Aorta (tissue), 5 donors: Measurements from ENCODE around the gene TMEM141. TPM values are rescaled to one million over a fixed set of nuclear protein-coding genes. Genes with fewer than 3 reads are reported as not detected.
"Not testable (repeated sequence)": the region's sequence is repeated elsewhere in the genome, so short reads cannot be mapped to it uniquely, and the experiment has no call there.

ENCODE experiments used
- ATAC-seq: fragments of 200-7000 bp; cut with Tn5 transposase; one replicate; pipeline ENCODE4 v1.9.1; 2022; ENCODE audit warnings: moderate library complexity; ENCODE audit not compliant: low FRiP score
- DNase-seq, 2 donors: peaks; one replicate each; pipeline ENCODE4 v3.0.0-alpha.2; 2020
- H3K27ac ChIP-seq, 2 donors: one replicate each; pipeline ENCODE4 v1.5.1; 2013; ENCODE audit warnings: low read length in 2 of 2, mild to moderate bottlenecking in 2 of 2, moderate library complexity in 2 of 2, control low read depth in 1 of 2, inconsistent platforms in 1 of 2, low read depth in 1 of 2
- H3K27me3 ChIP-seq, 2 donors: one replicate each; pipeline ENCODE4 v1.6.1; 2013; ENCODE audit warnings: control low read depth in 1 of 2, low read length in 1 of 2, mild to moderate bottlenecking in 1 of 2, moderate library complexity in 1 of 2; ENCODE audit not compliant: insufficient read depth in 2 of 2, control insufficient read depth in 1 of 2
- H3K36me3 ChIP-seq, 2 donors: one replicate each; pipeline ENCODE4 v1.6.1; 2013; ENCODE audit warnings: control low read depth in 1 of 2, low read length in 1 of 2, mild to moderate bottlenecking in 1 of 2; ENCODE audit not compliant: insufficient read depth in 2 of 2, control insufficient read depth in 1 of 2
- H3K4me1 ChIP-seq, 2 donors: one replicate each; pipeline ENCODE4 v1.6.1; 2013; ENCODE audit warnings: low read length in 2 of 2, control low read depth in 1 of 2, mild to moderate bottlenecking in 1 of 2, moderate library complexity in 1 of 2; ENCODE audit not compliant: insufficient read depth in 2 of 2, control insufficient read depth in 1 of 2
- H3K4me3 ChIP-seq, 2 donors: one replicate each; pipeline ENCODE4 v1.5.1; 2013; ENCODE audit warnings: low read length in 2 of 2, control low read depth in 1 of 2, mild to moderate bottlenecking in 1 of 2
- H3K9me3 ChIP-seq: one replicate; pipeline ENCODE4 v1.6.1; 2013; ENCODE audit warnings: mild to moderate bottlenecking, low read length; ENCODE audit not compliant: control insufficient read depth
- WGBS, 2 donors: extraction: QIAGEN DNeasy Blood & Tissue Kit; methylation state at CpG; one replicate each; pipeline ENCODE4 v1.1.7; 2013; 5-methylcytosine and 5-hydroxymethylcytosine counted together
- intact Hi-C, 2 donors: fragments of 100-400 bp; cut with DNase I; formaldehyde crosslinking; loops; one replicate each; pipeline versions ENCODE4 v1.14.2 to v1.15.0; 2022
- polyA plus RNA-seq, 2 donors: library from polyadenylated mRNA; stranded (reverse); fragments of 200-250 nt; gene quantifications; one replicate each; pipeline ENCODE4 v1.2.3, GENCODE V29; 2013
- total RNA-seq, 2 donors: library from RNA; stranded (reverse); fragmentation: NEBNext Ultra II Directional; extraction: Animal tissue kit (Norgen Biotek cat#: 25700); gene quantifications; one replicate each; pipeline ENCODE4 v1.2.1, GENCODE V29; 2021
- donor health status: healthy with polysubstance abuse.
- donor health status: Bipolar disorder and iron deficiency.
- donor health status: DM: no; HTN: no; CAD: no.
- donor health status: DM: no; HTN: no; CAD: no.
- donor health status: DM: yes; HTN: yes; CAD: no.

The TMEM141 gene
- total and polyA plus RNA-seq, 4 donors: 26.6 to 95.8 (median 42.0) TPM

DNA sequence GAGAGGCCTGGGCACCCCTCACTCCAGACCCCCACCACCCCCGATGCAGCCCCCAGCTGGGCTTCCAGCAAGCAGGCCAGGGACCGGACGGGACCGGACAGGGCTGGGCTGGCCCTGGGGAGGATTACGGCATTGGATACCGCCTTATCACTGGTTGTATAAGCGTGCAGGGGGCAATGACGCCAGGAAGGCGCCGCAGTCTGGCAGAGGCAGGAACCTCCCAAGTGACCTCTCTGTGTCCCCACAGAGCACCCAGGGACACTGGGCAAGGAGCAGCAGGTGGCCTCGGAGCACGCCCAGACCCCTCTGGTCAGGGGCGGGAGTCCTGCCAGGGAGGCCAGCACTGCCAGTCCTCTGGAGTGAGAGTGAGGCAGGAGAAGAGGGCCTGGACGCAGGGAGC lies 26.1 kb upstream of the TMEM141 start:
- Histone ChIP-seq H3K27ac (no peak overlapping the region), H3K4me1 (no peaks in the 10 kb centered on the region), H3K27me3 (no peaks in the 10 kb centered on the region), H3K9me3 (no peaks in the 10 kb centered on the region), H3K4me3 (no peak overlapping the region), H3K36me3 (no peaks in the 10 kb centered on the region)
- no peak for ATAC-seq
- WGBS, 2 donors: 89 to 91% methylated on average over 14 of the region's 14 CpGs
- peak in 1 of 2 donors; percentile 32 for DNase-seq
- intact Hi-C loops: no loop called here

- H3K4me3 ChIP-seq, ATAC-seq, H3K27me3 ChIP-seq, H3K27ac ChIP-seq, intact Hi-C loops, H3K9me3 ChIP-seq, H3K36me3 ChIP-seq, H3K4me1 ChIP-seq: not testable (repeated sequence)
- WGBS, 2 donors: 82 to 85% methylated on average over 14 of the region's 14 CpGs
- peak in 1 of 2 donors; percentile 24 for DNase-seq
These were observed 25.3 kb upstream of the TMEM141 start for GRCh38 chr9:136765745-136766409.

GRCh38 chr9:136766410-136767120 lies 24.6 kb upstream of the TMEM141 start:
- H3K27me3 ChIP-seq, H3K9me3 ChIP-seq, intact Hi-C loops, H3K4me1 ChIP-seq, H3K4me3 ChIP-seq, ATAC-seq, H3K27ac ChIP-seq, H3K36me3 ChIP-seq: not testable (repeated sequence)
- peak in 1 of 2 donors; percentile 59 for DNase-seq
- WGBS, 2 donors: 51 to 69% methylated on average over 11 to 18 of the region's 18 CpGs

GRCh38 chr9:136769710-136770191 lies 21.4 kb upstream of the TMEM141 start:
- H3K4me1 ChIP-seq: no peaks in the 10 kb centered on the region
- H3K36me3 ChIP-seq: no peaks in the 10 kb centered on the region
- H3K9me3 ChIP-seq: peaks cover 3% of the 10 kb centered on the region
- 10 to 19% methylated on average over 12 to 16 of the region's 16 CpGs for WGBS, 2 donors
- no peak overlapping the region for H3K27ac ChIP-seq
- no peak overlapping the region for H3K4me3 ChIP-seq
- intact Hi-C loops: no loop called here
- ATAC-seq: no peak
- DNase-seq: peak in 1 of 2 donors; percentile 43
- no peaks in the 10 kb centered on the region for H3K27me3 ChIP-seq

DNA sequence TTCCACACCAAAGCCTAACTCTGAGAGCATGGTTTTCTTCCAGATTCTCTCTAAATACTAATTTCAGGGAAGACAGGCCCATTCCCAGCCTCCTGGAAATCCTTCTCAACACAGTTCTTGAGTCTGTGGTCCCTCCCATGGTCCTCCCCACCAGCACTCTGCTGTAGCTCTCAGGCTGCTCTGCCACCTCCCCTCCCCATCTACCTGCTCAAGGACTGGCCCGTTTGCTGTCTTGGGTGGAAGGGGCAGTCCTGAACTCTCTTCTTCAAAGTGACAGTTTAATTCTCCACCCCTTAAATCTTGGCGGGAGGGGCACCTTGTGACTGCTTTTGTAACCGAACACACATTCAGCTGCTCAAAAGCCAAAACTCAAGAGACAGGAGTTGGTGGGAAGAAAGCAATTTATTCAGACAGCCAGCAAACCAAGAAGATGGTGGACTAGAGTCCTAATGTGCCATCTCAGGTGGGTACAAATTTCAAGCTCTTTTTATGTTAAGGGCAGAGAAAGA lies 19.2 kb upstream of the TMEM141 start:
- peak in 1 of 2 donors; percentile 5 for DNase-seq
- intact Hi-C loops: no loop called here
- Histone ChIP-seq H3K36me3 (no peaks in the 10 kb centered on the region), H3K27me3 (no peaks in the 10 kb centered on the region), H3K9me3 (peaks cover 3% of the 10 kb centered on the region), H3K27ac (no peak overlapping the region), H3K4me3 (no peak overlapping the region), H3K4me1 (no peaks in the 10 kb centered on the region)
- WGBS, 2 donors: 58 to 72% methylated on average over 3 of the region's 3 CpGs
- ATAC-seq: no peak

- H3K9me3 ChIP-seq: peaks cover 3% of the 10 kb centered on the region
- no peaks in the 10 kb centered on the region for H3K36me3 ChIP-seq
- intact Hi-C loops: no loop called here
- H3K4me3 ChIP-seq: no peak overlapping the region
- DNase-seq (peak; percentile 53 to 76), ATAC-seq (no peak)
- H3K4me1 ChIP-seq: no peaks in the 10 kb centered on the region
- 81 to 87% methylated on average over 7 of the region's 7 CpGs for WGBS, 2 donors
- H3K27me3 ChIP-seq: no peaks in the 10 kb centered on the region
- H3K27ac ChIP-seq: no peak overlapping the region
These were observed 17.6 kb upstream of the TMEM141 start for GRCh38 chr9:136773386-136774044.

DNA sequence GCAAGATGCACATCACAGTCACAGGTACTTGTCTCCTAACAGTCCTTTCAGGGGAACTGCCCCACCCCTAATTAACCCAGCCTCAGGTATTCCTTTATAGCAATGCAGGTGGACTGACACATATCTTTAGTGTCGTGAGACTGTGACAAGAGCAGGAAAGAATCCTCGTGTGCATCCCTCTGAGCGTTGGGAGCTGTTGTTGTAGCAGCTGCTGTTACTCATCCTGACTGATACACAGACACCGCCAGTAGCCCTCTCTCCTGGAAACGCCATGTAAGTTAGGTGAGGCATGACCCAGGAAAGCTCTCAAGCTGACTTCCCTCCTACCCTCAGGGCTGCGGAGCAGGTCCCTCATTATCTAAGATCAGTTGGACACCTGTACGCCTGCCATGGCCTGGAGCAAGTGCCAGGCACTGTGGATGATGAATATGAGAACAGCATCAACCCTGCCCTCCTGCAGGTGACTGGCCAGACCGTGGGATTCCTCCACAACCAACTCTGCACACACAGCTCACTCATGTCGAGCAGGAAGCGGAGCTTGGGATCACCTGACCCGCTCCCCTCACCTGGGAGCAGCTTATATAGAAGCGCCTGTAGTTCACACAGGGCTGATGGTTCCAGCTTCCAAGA lies 16.6 kb upstream of the TMEM141 start:
- H3K27ac ChIP-seq: no peak overlapping the region
- no peaks in the 10 kb centered on the region for H3K36me3 ChIP-seq
- peaks cover 3% of the 10 kb centered on the region for H3K9me3 ChIP-seq
- peak; percentile 26 to 28 for DNase-seq
- ATAC-seq: no peak
- H3K27me3 ChIP-seq: no peaks in the 10 kb centered on the region
- no peaks in the 10 kb centered on the region for H3K4me1 ChIP-seq
- WGBS, 2 donors: 89 to 92% methylated on average over 12 of the region's 12 CpGs
- H3K4me3 ChIP-seq: no peak overlapping the region
- intact Hi-C loops: no loop called here

DNA sequence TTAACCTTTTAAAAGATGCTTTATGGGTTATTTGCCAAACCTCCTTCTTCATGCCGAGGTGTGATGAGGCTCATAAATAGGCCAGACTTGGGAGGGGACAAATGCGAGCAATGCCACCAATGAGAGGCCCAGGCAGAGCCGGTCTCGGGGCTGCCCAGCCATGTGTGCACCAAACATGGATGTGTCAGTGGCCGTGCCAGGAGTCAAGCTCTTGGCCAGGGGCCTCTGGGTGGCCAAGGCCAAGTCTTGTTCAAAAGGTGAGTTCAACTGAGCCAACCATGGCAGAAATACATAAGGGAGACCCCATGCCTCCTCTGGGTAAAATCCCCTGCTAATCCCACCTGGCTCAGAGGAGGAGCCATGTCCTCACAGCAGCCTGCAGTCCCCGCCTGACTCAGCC lies 16.0 kb upstream of the TMEM141 start:
- no peaks in the 10 kb centered on the region for H3K27me3 ChIP-seq
- H3K36me3 ChIP-seq: no peaks in the 10 kb centered on the region
- 69 to 76% methylated on average over 6 of the region's 6 CpGs for WGBS, 2 donors
- no peaks in the 10 kb centered on the region for H3K4me1 ChIP-seq
- DNase-seq: peak; percentile 6 to 66
- H3K9me3 ChIP-seq: peaks cover 3% of the 10 kb centered on the region
- intact Hi-C loops: no loop called here
- H3K27ac ChIP-seq: no peak overlapping the region
- no peak for ATAC-seq
- no peak overlapping the region for H3K4me3 ChIP-seq
